ENCODE data around the gene FILIP1L. TPM values are rescaled to one million over a fixed set of nuclear protein-coding genes. Genes with fewer than 3 reads are reported as not detected.
A peak's percentile ranks its signal among the peaks of the same experiment; 100 is the strongest.

Gene FILIP1L
- total and polyA plus RNA-seq, 2 of the 13 experiments (the other 11 are each of a cell fraction or from before 2014, with no cell fraction given) = 8.1 to 187 TPM

- TF ChIP-seq ZNF407 (CRISPR knock-in tag; IDR thresholded peaks at IDR 0.05; ENCODE audit: not compliant biosample characterization) (peak; percentile 75), THAP11 (CRISPR knock-in tag; IDR thresholded peaks at IDR 0.05) (peak; percentile 73; the same call in 1 of the 2 replicates), ZNF24 (IDR thresholded peaks at IDR 0.05) (no peak), CEBPG (CRISPR knock-in tag; IDR thresholded peaks at IDR 0.05) (peak; percentile 50), TEAD2 (CRISPR knock-in tag; IDR thresholded peaks at IDR 0.05) (0 out of 2 replicates have a peak, but pooled peaks have one; percentile 26), HNRNPUL1 (IDR thresholded peaks at IDR 0.05; ENCODE audit: low read depth, low read length) (no peak), ZNF329 (CRISPR knock-in tag; IDR thresholded peaks at IDR 0.05; ENCODE audit: low read depth) (peak; percentile 59; the same call in 1 of the 2 replicates), PITX1 (CRISPR knock-in tag; IDR thresholded peaks at IDR 0.05) (no peak), ZNF644 (CRISPR knock-in tag; IDR thresholded peaks at IDR 0.05; ENCODE audit: low read depth) (no peak), ZNF850 (CRISPR knock-in tag; conservative IDR thresholded peaks at IDR 0.05) (no peak), ZNF510 (CRISPR knock-in tag; IDR thresholded peaks at IDR 0.05; ENCODE audit: low read depth) (peak; percentile 73; the same call in 1 of the 2 replicates), ZNF30 (CRISPR knock-in tag; IDR thresholded peaks at IDR 0.05) (no peak), SSRP1 (CRISPR knock-in tag; IDR thresholded peaks at IDR 0.05) (no peak), ZFAT (CRISPR knock-in tag; conservative IDR thresholded peaks at IDR 0.05) (no peak), TCF7L2 (IDR thresholded peaks at IDR 0.05; ENCODE audit: low read depth, low read length) (no peak), SIN3B (IDR thresholded peaks at IDR 0.05; ENCODE audit: low read length) (peak; percentile 21; the same call in 1 of the 2 replicates), DRAP1 (CRISPR knock-in tag; IDR thresholded peaks at IDR 0.05) (peak; percentile 97), JUND (CRISPR knock-in tag; IDR thresholded peaks at IDR 0.05) (0 out of 2 replicates have a peak, but pooled peaks have one; percentile 69), ZNF224 (CRISPR knock-in tag; IDR thresholded peaks at IDR 0.05) (peak; percentile 76; the same call in 1 of the 2 replicates), ERF (CRISPR knock-in tag; IDR thresholded peaks at IDR 0.05) (peak; percentile 97), IRF9 (CRISPR knock-in tag; IDR thresholded peaks at IDR 0.05; ENCODE audit: borderline replicate concordance) (peak; percentile 88; the same call in 1 of the 2 replicates), ZNF446 (CRISPR knock-in tag; IDR thresholded peaks at IDR 0.05) (peak; percentile 29; the same call in 1 of the 2 replicates)
These were observed 238.1 kb downstream of the FILIP1L start (continued) for GRCh38 chr3:99875929-99876841.

All from HepG2 (cell line).